Measurements from ENCODE around the gene WAPL. TPM values are rescaled to one million over a fixed set of nuclear protein-coding genes. Genes with fewer than 3 reads are reported as not detected.

WAPL gene
- polyA plus RNA-seq, 3 donors = 17.8 to 26.5 (median 18.3) TPM

GRCh38 chr10:86489071-86489810 lies 32.4 kb downstream of the WAPL start:
- intact Hi-C loops (cut with micrococcal nuclease) = no loop called here
- no peaks in the 10 kb centered on the region for H3K27me3 Mint-ChIP-seq (ENCODE audit: low read depth in 3 of 3)
- Histone ChIP-seq H2AFZ (ENCODE audit: insufficient read depth, low read depth, low read length, poor library complexity, severe bottlenecking) (no peak overlapping the region), H3K79me2 (ENCODE audit: insufficient read depth, low read length) (peaks cover 50% of the 10 kb centered on the region), H4K20me1 (ENCODE audit: insufficient read depth, low read length) (peaks cover 93% of the 10 kb centered on the region), H3K36me3 (replicated peaks in 1 of 2; ENCODE audit: control insufficient read depth in 1 of 2, insufficient read depth in 2 of 2, low read length in 2 of 2) (peaks cover 55 to 91% of the 10 kb centered on the region in 2 donors), H3K27me3 (ENCODE audit: control insufficient read depth in 2 of 2, insufficient read depth in 2 of 2, low read length in 2 of 2) (no peaks in the 10 kb centered on the region), H3K4me3 (replicated peaks in 1 of 3; ENCODE audit: low read depth in 2 of 3, low read length in 3 of 3) (no peak overlapping the region), H3K4me2 (replicated peaks; ENCODE audit: extremely low read depth, low read length, poor library complexity, severe bottlenecking) (no peak overlapping the region), H3K4me1 (ENCODE audit: control insufficient read depth in 1 of 2, insufficient read depth in 2 of 2, low read length in 2 of 2) (no peaks in the 10 kb centered on the region), H3K9me3 (replicated peaks in 1 of 2; ENCODE audit: control insufficient read depth in 1 of 2, insufficient read depth in 1 of 2, low read length in 2 of 2) (no peaks in the 10 kb centered on the region), H3K27ac (ENCODE audit: low read depth in 1 of 2, low read length in 2 of 2) (peak overlapping the region in 1 of 2 donors; percentile 23), H3K9ac (ENCODE audit: insufficient read depth, low read length, poor library complexity, severe bottlenecking) (no peak overlapping the region)
- no peak overlapping the region for H3K4me3 Mint-ChIP-seq
- WGBS (ENCODE audit: insufficient coverage) = no CpG with 5 or more reads among the region's 1 CpG
- TF ChIP-seq, protein P1, sequence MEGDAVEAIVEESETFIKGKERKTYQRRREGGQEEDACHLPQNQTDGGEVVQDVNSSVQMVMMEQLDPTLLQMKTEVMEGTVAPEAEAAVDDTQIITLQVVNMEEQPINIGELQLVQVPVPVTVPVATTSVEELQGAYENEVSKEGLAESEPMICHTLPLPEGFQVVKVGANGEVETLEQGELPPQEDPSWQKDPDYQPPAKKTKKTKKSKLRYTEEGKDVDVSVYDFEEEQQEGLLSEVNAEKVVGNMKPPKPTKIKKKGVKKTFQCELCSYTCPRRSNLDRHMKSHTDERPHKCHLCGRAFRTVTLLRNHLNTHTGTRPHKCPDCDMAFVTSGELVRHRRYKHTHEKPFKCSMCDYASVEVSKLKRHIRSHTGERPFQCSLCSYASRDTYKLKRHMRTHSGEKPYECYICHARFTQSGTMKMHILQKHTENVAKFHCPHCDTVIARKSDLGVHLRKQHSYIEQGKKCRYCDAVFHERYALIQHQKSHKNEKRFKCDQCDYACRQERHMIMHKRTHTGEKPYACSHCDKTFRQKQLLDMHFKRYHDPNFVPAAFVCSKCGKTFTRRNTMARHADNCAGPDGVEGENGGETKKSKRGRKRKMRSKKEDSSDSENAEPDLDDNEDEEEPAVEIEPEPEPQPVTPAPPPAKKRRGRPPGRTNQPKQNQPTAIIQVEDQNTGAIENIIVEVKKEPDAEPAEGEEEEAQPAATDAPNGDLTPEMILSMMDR (IDR thresholded peaks at IDR 0.05) = no peak
- H3K9me3 Mint-ChIP-seq = no peaks in the 10 kb centered on the region
- peaks cover 2% of the 10 kb centered on the region for H3K4me1 Mint-ChIP-seq
- no peak overlapping the region for H3K27ac Mint-ChIP-seq
- H3K36me3 Mint-ChIP-seq = peaks cover 57 to 79% of the 10 kb centered on the region in 2 donors
- no peak for DNase-seq

GRCh38 chr10:86486856-86487255 lies 34.7 kb downstream of the WAPL start:
- Histone ChIP-seq H2AFZ (ENCODE audit: insufficient read depth, low read depth, low read length, poor library complexity, severe bottlenecking) (no peak overlapping the region), H3K4me1 (ENCODE audit: control insufficient read depth in 1 of 2, insufficient read depth in 2 of 2, low read length in 2 of 2) (no peaks in the 10 kb centered on the region), H3K9ac (ENCODE audit: insufficient read depth, low read length, poor library complexity, severe bottlenecking) (no peak overlapping the region), H3K79me2 (ENCODE audit: insufficient read depth, low read length) (peaks cover 30% of the 10 kb centered on the region), H4K20me1 (ENCODE audit: insufficient read depth, low read length) (peaks cover 86% of the 10 kb centered on the region), H3K9me3 (replicated peaks in 1 of 2; ENCODE audit: control insufficient read depth in 1 of 2, insufficient read depth in 1 of 2, low read length in 2 of 2) (no peaks in the 10 kb centered on the region), H3K4me3 (replicated peaks in 1 of 3; ENCODE audit: low read depth in 2 of 3, low read length in 3 of 3) (no peak overlapping the region), H3K36me3 (replicated peaks in 1 of 2; ENCODE audit: control insufficient read depth in 1 of 2, insufficient read depth in 2 of 2, low read length in 2 of 2) (peaks cover 64 to 90% of the 10 kb centered on the region in 2 donors), H3K27ac (ENCODE audit: low read depth in 1 of 2, low read length in 2 of 2) (no peak overlapping the region), H3K27me3 (ENCODE audit: control insufficient read depth in 2 of 2, insufficient read depth in 2 of 2, low read length in 2 of 2) (no peaks in the 10 kb centered on the region), H3K4me2 (replicated peaks; ENCODE audit: extremely low read depth, low read length, poor library complexity, severe bottlenecking) (no peak overlapping the region)
- Mint-ChIP-seq H3K27me3 (ENCODE audit: low read depth in 3 of 3) (no peaks in the 10 kb centered on the region), H3K4me1 (peaks cover 2% of the 10 kb centered on the region), H3K4me3 (no peak overlapping the region), H3K36me3 (peaks cover 60 to 80% of the 10 kb centered on the region in 2 donors), H3K9me3 (no peaks in the 10 kb centered on the region), H3K27ac (peak overlapping the region in 2 of 7 donors; percentile 1 to 21)
- 100% methylated on average over 1 of the region's 4 CpGs for WGBS (ENCODE audit: insufficient coverage)
- no peak for DNase-seq
- intact Hi-C loops (cut with micrococcal nuclease) = no loop called here
- TF ChIP-seq, protein P1 (IDR thresholded peaks at IDR 0.05) = no peak

Data from CD14-positive monocyte (primary cell).